ENCODE results near the gene TMPRSS4.

Gene TMPRSS4, protein sequence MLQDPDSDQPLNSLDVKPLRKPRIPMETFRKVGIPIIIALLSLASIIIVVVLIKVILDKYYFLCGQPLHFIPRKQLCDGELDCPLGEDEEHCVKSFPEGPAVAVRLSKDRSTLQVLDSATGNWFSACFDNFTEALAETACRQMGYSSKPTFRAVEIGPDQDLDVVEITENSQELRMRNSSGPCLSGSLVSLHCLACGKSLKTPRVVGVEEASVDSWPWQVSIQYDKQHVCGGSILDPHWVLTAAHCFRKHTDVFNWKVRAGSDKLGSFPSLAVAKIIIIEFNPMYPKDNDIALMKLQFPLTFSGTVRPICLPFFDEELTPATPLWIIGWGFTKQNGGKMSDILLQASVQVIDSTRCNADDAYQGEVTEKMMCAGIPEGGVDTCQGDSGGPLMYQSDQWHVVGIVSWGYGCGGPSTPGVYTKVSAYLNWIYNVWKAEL

DNA sequence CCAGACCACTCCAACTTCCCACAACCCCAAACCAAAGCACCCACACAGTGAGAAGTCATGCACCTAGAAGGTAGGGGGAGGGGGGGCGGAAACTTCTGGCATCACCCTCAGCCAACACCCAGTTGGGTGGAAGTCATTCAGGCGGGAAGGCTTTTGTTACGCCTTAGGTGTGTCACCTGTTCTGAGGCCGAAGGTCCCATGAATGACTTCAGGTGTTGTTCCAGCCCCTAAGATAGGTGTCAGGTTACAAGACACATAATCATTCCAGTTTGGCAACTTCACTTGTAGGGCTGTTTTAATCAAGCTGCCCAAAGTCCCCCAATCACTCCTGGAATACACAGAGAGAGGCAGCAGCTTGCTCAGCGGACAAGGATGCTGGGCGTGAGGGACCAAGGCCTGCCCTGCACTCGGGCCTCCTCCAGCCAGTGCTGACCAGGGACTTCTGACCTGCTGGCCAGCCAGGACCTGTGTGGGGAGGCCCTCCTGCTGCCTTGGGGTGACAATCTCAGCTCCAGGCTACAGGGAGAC lies at the start of gene TMPRSS4:
Gene TMPRSS4 (plus strand): TSS at position 325 of the 528 bp plus-strand sequence. CDS start 225 bp downstream, outside the sequence.
- no peak for DNase-seq (ENCODE audit: low spot score)

DNA sequence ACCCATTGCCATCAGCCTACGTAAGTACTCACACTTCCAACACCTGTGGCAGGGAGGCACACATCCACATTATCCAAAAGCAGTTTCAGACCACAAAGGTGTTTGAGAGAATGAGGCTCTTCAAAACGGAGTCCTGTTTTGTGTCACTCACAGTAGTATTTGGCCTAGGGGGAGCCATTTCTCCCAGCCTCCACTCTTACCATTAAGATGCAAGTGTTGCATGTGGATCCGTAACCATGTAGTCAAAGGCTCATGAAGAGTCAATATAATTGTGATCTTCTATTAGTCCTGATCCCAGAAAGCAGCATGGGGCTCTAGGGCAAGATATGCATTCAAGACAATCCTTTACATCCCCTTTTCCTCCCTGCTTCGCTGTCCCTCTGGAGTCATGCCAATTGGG lies 49.2 kb upstream of the TMPRSS4 start:
- DNase-seq (ENCODE audit: low spot score): no peak

DNA sequence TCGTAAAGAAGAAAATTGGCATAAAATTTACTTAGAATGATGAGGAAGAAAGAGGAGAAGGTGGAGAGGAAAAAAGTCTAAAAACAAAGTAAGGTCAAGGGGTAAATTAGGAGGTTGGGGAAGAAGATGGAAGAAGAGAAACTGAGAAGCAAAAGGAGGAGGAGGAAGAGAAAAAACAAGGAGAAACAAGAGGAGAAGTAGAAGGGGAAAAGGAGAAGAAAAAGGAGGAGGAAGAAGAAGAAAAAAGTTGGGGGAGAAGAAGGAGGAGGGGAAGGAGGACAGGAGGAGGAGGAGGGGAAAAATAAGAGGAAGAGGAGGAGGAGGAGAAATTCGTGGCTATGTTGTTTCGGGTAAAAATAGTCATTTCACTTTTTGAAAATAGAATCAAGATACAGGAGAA lies 48.3 kb upstream of the TMPRSS4 start:
- no peak for DNase-seq (ENCODE audit: low spot score)

DNA sequence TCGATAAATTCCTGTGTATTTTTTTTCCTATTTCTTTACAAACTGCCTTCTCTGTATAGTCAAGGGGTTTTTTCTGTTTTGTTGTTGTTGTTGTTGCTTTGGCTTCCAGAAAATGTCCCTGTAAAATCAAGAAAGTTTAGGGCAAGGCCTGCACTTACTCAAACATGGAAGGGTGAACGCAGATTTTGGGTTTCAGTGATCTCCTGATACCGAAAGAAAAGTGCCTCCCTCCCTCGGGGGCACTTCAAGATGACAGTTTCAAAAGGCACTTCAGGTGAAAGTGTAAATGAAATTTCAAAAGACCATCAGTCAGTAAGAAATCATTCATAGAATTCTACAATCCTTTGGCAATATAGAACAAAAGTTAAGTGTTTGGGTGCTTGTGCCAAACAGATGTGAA lies 43.4 kb upstream of the TMPRSS4 start:
- DNase-seq (ENCODE audit: low spot score): no peak

DNA sequence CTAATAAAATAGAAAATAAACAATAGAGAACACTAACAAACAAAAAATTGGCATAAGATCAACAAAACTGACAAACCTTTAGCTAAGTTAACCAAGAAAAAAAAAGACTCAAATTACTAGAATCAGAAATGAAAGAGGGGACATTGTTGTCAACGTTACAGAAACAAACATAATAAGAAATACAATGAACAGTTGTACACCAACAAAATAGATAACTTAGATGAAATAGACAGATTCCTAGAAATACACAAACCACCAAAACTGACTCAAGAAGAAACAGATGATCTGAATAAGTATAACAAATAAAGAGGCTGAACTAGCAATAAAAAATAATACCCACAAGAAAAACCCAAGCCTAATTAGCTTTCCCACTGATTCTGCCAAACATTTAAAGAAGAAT lies 34.7 kb upstream of the TMPRSS4 start:
- no peak for DNase-seq (ENCODE audit: low spot score)

DNA sequence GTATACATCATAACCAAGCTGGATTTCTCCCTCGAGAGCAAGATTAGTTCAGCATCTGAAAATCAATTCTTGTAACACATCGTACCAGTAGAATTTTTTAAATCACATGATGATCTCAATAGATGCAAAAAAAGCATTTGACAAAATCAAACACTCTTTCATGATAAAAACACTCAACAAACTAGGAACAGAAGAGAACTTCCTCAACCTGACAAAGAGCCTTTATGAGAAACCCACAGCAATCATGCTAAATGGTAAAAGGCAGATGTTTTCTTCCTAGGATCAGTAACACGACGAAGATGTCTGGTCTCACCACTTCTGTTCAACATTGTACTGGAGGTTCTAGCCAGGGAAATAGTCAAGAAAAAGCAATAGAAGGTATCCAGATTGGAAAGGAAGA lies 34.1 kb upstream of the TMPRSS4 start:
- no peak for DNase-seq (ENCODE audit: low spot score)

DNA sequence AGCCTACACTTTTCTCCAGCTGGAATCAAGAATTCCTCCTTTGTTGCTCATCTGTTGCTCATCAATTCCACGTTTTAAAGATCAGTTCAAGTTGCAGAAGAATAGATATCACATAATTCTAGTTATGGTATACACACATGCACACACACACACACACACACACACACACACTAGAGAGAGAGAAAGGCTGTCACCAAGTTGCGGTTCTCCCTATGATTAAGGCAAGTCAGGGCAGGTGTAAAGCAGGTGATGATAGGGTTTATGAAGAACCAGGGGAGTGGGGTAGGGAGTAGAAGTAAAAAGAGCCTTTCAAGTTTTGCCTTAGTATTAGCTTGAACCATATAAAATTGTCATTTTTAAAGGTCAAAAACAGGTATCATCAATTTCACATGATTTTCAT lies 31.7 kb upstream of the TMPRSS4 start:
- DNase-seq (ENCODE audit: low spot score): no peak

DNA sequence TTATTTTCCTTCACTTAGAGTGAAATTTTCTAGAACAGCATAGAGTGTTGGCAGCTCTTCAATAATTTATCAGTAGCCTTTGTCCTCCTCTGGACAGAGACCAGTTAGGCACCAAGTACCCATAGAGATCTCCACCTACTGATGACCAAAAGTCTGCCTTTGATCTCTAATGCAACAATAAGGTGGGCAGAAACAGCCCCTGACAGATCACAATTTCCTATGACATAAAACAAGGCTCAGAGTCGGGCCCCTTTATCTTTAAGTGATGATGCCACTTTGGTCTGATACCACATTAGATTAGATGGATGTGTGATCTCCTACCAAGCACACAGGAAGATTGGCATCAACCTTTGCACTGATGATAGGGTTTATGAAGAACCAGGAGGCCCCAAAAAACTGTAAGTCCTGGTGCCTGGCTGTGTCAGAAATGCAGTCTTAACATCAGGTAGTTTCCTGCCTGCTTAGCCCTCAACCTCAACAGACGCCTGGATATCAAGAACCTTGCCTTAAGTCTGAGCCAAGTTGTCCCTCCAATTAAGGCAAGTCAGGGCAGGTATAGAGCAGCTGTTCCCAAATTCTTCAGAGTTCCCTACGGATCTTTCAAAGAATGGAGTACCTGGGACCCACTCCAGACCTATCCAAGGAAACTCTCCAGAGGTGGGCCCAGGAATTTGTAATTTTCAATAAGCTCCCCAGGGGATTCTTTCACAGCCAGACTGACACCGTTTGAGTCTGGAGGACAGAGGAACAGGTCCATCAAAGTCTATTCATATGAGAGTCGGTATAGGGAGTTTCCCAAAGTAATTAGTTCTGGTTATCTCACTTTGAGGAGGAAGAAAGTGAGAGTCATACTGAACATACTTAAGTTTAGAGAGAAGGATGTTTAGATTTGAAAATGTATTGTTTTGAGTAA lies 30.6 kb upstream of the TMPRSS4 start:
- DNase-seq (ENCODE audit: low spot score): no peak

DNA sequence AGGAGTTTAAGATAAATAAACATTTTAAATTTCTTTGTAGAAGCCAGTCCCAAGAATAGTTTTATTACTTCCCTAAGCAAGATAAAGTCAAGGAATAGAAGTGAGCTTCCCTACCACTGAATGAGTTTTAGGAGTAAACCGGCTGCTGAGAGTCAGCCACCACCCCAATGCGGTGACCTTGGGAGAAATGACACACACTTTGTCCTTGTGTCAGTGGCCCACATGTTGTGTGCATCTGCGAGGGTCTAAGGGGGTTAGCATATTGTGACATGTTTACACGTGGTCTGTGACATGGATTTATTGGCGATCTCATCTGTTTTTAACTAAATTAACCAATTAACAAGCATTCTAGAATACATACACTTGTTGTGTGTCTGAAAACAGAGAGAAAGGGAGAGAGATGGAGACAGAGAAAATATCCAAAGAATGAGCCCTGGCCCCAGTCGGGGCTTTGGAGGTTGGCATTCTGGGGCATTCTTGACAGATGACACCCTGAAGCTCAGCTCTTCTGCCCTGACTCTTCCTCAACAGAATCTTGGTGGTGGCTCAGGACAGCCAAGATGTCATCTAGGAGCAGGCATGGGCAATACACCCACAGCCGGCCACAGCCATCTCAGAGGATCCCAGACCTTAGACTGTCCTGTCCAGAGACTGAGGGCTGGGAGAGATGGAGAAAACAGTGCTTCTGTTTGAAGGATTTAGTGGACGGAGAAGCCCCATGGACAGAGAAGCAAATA lies 29.7 kb upstream of the TMPRSS4 start:
- no peak for DNase-seq (ENCODE audit: low spot score)

DNA sequence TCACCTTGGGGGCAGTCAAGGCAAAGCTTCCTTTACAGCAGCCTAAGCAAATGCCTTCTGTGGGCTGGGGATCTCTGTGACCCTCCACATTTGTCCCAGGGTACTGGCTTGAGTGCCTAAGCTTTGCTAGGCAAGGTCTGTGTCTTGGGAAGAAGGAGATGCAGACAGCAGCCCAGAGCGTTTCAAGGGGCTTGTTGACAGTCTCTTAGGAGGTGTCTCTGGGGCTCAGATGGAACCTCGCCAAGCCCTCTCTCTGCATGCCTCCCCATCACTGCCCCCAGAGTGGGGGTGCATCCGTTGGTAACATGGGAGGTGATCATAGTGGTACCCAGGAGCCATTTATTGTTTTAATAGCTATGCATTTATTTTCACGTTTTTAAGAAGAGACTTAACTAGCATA lies 29.1 kb upstream of the TMPRSS4 start:
- no peak for DNase-seq (ENCODE audit: low spot score)

DNA sequence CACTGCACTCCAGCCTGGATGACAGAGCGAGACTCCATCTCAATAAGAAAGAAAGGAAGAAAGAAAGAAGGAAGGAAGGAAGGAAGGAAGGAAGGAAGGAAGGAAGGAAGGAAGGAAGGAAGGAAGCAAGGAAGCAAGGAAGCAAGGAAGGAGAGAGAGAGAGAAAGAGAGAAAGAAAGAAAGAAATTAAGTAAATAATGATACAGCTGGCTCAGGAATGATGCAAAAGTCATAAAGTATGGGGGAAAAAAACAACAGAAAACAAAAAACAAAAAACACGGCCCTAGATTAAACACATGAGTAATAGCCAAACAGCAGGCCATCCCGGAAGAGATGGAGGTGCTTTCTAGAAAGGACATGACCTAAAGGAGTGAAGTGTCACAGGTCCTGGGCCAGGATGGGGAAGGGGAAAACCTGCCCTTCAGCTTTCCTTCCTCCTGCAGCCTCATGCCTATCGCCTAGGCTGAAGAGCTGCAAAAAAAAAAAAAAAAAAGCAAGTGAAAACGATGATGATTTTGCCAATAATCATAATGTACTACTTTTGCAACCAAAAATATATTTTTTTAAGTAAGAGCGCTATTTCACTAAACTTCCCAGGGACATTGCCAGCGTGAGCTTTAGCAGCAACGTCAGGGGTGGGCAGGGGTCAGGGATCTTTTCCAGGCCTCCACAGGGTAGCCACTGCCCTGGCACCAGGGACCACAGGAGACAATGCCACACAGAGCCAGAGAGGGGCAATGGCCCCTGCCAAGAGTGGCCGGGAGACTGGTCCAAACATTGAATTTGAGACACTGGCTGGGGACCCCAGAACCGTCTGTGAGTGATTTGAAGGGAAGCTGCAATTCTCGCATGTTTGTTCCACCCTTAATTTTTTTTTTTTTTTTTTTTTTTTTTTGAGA lies 28.2 kb upstream of the TMPRSS4 start:
- DNase-seq (ENCODE audit: low spot score): no peak

DNA sequence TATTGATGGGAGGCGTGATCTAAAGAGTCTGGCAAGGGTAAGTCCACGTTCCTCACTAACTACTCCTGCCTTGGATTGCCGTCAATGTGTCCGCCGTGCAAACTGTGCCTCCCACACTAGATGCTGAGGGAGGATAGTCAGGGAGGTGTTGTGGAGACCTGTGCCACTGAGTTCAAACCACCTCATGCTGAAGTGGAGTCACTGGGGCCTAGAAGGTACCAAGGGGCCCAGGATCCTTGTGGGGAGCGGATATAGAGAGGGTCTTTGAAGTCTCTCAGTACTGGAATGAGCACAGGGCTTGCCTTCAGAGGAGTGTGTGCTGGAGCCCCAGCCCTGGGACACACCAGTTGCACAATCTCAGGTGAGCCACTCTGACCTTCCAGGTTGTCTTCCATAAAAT lies 27.1 kb upstream of the TMPRSS4 start:
- DNase-seq (ENCODE audit: low spot score): no peak

DNA sequence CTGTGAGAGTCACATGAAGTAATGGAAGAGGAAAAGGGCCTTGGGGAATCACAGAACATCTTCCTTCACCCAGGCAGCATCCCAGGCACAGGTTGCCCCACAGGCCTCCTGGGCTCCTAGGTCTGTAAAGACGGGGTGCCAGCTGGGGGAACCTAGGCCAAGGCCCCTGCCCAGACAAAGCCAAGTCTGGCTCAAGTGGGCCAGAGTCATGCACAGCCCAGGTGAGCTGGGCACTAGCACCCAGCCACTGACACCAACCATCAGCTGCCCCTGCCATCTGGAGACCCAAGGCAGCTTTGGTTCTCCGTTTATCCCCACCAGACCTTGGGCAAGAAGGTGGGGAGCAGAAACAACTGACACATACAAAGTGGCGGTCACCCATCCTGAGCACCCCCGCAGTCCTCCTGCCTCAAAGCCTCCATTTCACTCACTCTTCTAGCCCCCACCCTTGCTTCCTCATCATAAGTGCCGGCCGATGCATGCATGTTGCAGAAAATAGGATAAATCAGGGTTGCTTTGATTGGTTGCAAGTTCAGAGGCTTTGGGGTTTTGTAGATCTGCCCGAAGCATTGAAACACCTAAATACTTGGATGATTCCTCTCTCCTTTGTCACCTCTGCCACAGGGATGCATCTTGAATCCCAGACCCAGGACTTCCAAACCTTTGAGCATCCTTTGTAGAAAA lies 26.5 kb upstream of the TMPRSS4 start:
- DNase-seq (ENCODE audit: low spot score): no peak

DNA sequence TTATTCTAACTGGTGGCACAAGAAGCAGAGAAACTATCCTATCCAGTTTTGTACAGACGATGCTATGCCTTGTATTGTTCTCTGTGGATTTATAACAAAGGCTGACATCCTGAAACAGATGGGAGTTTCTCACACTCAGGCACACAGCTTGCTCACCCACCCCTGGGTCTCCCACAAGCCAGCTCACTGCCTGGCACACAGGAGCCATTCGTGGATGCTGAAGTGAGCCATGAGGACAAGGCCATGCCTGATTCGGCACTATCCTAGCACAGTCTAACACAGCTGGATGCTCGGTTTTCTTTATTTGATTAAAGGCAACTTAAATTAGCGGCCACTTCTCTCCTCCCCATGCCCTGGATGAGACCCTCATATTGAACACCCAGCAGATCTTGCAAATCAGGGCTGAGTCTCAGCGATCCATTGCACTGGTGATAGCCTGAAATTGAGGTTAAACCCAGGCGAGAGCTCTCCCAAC lies 25.7 kb upstream of the TMPRSS4 start:
- peak; percentile 59 for DNase-seq (ENCODE audit: low spot score)

DNA sequence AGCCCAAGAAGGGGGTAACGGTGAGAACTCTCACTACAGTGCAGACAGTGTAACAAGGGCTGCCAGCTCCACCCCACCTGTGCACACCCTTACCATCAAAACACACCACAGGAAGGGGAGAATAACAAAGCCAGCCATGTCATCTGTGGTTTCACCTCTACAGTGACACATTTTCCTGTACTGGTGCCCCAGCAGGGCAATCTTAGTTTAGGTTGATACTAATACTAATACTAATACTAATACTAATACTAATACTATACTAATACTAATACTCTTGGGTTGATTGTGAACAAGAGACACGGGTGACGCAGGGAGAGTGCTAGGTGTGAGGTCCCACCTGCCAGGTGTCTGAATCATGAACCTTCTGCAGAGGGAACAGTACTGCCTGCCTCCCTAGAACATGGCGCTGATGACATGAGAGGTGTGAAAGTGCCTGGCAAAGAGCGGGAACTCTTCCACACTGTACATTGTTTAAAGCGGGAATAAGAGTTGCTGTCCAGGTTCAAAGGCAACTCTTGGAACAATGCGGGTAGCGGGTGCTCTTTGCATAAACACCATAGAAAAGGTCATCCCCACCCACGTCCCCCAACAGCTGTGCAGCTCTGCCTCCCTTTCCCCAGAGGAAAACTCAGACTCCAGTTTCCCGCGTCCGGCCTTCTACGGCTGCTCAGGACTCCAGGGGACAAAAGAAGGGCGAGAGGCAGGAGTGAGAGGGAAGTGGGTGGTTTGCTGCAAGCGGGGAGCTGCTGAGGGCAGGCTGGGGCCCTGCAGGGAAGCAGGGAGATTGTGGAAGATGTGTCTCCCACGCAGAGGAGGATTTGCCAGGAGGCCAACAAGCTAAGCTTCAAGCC lies 25.0 kb upstream of the TMPRSS4 start:
- no peak for DNase-seq (ENCODE audit: low spot score)

DNA sequence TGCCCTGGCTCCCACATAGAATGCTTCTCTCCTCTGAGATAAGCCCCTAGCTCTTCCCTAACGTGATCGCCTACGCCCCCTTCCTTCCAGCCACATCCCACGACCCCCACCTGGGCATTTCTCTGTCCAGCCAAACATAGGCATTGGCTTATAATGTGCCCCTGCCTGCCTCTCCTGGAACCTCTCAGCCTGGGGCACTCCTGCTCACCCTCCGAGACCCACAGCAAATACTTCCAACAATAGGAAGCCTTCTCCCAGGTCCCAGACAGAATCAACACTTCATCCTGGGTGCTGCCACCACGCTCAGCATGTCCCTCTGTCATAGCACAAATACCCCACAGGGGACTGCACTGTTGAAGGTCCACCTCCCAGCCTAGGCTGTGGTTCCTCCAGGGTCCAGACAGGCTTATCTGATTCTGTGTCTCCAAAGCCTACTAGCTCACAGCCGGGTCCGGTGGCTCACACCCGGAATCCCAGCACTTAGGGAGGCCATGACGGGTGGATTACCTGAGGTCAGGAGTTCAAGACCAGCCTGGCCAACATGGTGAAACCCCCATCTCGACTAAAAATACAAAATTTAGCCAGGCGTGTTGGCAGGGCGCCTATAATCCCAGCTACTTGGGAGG lies 24.2 kb upstream of the TMPRSS4 start:
- no peak for DNase-seq (ENCODE audit: low spot score)

DNA sequence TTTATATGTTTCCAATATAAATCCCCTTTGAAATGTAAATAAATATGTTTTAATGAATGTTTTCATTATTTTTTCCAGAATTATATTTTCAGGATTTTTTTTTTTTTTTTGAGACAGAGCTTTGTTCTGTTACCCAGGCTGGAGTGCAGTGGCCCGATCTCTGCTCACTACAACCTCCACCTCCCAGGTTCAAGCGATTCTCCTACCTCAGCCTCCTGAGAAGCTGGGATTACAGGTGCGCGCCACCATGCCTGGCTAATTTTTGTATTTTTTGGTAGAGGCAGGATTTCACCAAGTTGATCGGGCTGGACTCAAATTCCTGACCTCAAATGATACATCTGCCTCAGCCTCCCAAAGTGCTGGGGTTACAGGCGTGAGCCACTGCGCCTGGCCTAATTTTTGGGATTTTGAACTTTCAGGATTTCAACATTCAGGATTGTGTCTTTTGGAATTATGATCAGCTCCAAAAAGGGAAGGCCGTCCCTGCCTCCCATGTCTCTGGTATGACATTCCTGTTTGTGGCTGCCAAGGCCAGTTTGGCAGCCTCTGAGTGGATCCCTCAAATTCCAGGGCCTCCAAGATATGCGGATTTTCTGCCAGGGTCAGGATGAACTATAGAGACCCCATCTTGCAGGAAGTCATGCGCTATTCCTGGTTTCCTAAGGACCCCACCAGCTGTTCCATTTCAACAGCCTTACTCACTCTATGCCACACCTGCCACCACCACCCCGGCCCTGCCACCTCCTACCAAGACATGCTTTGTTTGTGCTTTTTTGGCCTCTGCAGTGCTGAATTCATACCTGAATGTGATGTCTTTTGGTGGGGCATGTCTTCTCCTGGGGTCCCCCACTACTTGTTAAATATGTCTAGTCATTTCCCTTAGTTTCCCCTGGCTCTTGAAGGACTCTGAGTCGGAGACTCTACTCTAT lies 21.9 kb upstream of the TMPRSS4 start:
- no peak for DNase-seq (ENCODE audit: low spot score)

DNA sequence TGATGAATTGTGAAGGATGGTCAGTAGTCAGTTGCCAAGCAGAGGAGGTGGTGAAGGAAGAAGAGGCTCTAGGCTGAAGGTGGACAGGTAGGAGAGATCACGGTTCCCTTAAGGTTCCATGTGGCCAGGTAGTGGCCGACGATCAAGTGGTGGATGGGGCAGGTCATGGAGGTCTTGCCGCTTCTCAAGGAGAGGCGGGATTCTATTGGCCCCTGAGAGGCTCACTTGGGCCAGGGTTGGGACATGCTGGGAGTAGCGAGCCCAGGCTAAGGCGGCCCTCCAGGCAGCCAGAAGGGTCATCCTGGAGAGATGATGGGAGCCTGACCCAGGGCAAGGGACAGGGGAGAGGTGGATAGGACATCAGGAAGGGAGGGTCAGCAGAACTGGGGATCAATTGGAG lies 20.9 kb upstream of the TMPRSS4 start:
- no peak for DNase-seq (ENCODE audit: low spot score)

All from Ammon's horn (tissue), 1 donor.